IPS DF 6.9 (cell line): Measurements from ENCODE around the gene LRP1B.
"Not testable (repeated sequence)": the region's sequence is repeated elsewhere in the genome, so short reads cannot be mapped to it uniquely, and the experiment has no call there.

ENCODE experiments used
- DNase-seq: peaks from one replicate; pipeline ENCODE4 v3.0.0-alpha.2; 2013; ENCODE audit warnings: low read depth, low spot score
- H3K27ac ChIP-seq: one replicate; pipeline ENCODE4 v1.5.1; 2013; ENCODE audit warnings: low read length, control low read depth
- H3K27me3 ChIP-seq: 2 replicates; pipeline ENCODE4 v1.6.1; 2013; ENCODE audit warnings: mild to moderate bottlenecking, low read length; ENCODE audit not compliant: control insufficient read depth, insufficient read depth
- H3K36me3 ChIP-seq: 2 replicates; pipeline ENCODE4 v1.6.1; 2013; ENCODE audit warnings: low read length; ENCODE audit not compliant: control insufficient read depth, insufficient read depth
- H3K4me1 ChIP-seq: 2 replicates; pipeline ENCODE4 v1.6.1; 2013; ENCODE audit warnings: low read length; ENCODE audit not compliant: control insufficient read depth, insufficient read depth
- H3K4me3 ChIP-seq: 2 replicates; pipeline ENCODE4 v1.5.1; 2013; ENCODE audit warnings: mild to moderate bottlenecking, low read length
- H3K9me3 ChIP-seq: 2 replicates; pipeline ENCODE4 v1.6.1; 2013; ENCODE audit warnings: low read length, inconsistent platforms; ENCODE audit not compliant: control insufficient read depth, insufficient read depth
- WGBS: extraction: QIAGEN DNeasy Blood & Tissue Kit; methylation state at CpG from one replicate; pipeline ENCODE4 v1.1.7; 2013; ENCODE audit warnings: mixed read lengths, missing lambda C conversion rate; ENCODE audit not compliant: insufficient read length, insufficient coverage; 5-methylcytosine and 5-hydroxymethylcytosine counted together

LRP1B gene

DNA sequence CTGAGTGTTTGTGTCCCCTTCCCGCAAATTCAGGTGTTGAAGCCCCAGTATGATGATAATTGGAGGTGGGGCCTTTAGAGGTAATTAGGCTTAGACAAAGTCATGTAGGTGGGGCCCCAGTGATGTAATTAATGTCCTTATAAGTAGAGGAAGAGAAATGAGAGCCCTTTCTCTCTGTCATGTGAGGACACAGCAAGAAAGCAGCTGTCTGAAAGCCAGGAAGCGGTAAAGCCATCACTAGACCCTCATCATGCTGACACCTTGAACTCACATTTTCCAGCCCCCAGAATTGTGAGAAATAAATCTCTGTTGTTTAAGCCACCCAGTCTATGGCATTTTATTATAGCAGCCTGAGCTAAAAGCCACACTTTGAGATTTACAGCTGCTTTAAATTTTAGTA lies 1580.0 kb downstream of the LRP1B start:
- no peaks in the 10 kb centered on the region for H3K9me3 ChIP-seq
- no peak overlapping the region for H3K4me3 ChIP-seq
- H3K4me1 ChIP-seq, result no peaks in the 10 kb centered on the region
- no peaks in the 10 kb centered on the region for H3K36me3 ChIP-seq
- no peak overlapping the region for H3K27ac ChIP-seq
- WGBS, result no CpG with 5 or more reads among the region's 2 CpGs
- DNase-seq, result no peak
- no peaks in the 10 kb centered on the region for H3K27me3 ChIP-seq

- not testable (repeated sequence) for H3K27ac ChIP-seq, DNase-seq, H3K36me3 ChIP-seq, H3K9me3 ChIP-seq, H3K4me1 ChIP-seq, H3K4me3 ChIP-seq, H3K27me3 ChIP-seq
- no CpG with 5 or more reads among the region's 2 CpGs for WGBS
These were observed 1586.0 kb downstream of the LRP1B start for GRCh38 chr2:140544769-140545168.

DNA sequence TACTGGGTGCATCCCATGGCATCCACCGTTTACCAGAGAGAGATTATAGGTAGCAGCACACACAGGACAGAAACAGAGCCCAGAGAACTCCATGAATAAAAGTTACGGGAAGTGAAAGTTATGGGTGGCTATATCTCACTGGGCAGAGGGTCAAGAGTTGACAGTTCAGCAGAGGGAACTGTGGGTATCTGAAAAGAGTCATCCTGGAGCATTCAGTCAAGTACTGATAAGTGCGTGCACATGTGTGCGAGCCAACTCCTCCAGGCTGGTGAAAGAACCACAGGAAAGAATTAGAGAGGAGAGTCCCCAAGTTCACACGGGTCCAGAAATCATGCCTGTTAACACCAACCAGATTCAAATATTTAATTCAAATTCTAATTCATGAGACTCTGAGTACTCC lies 1588.2 kb downstream of the LRP1B start:
- DNase-seq, result no peak

GRCh38 chr2:140539242-140539875 lies 1591.5 kb downstream of the LRP1B start:
- Histone ChIP-seq H3K4me1 (no peaks in the 10 kb centered on the region), H3K27me3 (no peaks in the 10 kb centered on the region), H3K9me3 (no peaks in the 10 kb centered on the region), H3K27ac (no peak overlapping the region), H3K4me3 (no peak overlapping the region), H3K36me3 (no peaks in the 10 kb centered on the region)
- no CpG with 5 or more reads among the region's 7 CpGs for WGBS
- DNase-seq, result no peak

More for the DNA sequence above, 1588.2 kb downstream of the LRP1B start:
- H3K4me1 ChIP-seq, result no peaks in the 10 kb centered on the region
- no peaks in the 10 kb centered on the region for H3K36me3 ChIP-seq
- no CpG with 5 or more reads among the region's 5 CpGs for WGBS
- H3K27ac ChIP-seq, result no peak overlapping the region
- no peak overlapping the region for H3K4me3 ChIP-seq
- no peaks in the 10 kb centered on the region for H3K9me3 ChIP-seq
- H3K27me3 ChIP-seq, result no peaks in the 10 kb centered on the region

- no peak overlapping the region for H3K4me3 ChIP-seq
- no peak for DNase-seq
- no peaks in the 10 kb centered on the region for H3K27me3 ChIP-seq
- H3K4me1 ChIP-seq, result no peaks in the 10 kb centered on the region
- no peaks in the 10 kb centered on the region for H3K36me3 ChIP-seq
- WGBS, result no CpG with 5 or more reads among the region's 2 CpGs
- H3K27ac ChIP-seq, result no peak overlapping the region
- no peaks in the 10 kb centered on the region for H3K9me3 ChIP-seq
These were observed 1601.1 kb downstream of the LRP1B start for GRCh38 chr2:140529706-140530105.

DNA sequence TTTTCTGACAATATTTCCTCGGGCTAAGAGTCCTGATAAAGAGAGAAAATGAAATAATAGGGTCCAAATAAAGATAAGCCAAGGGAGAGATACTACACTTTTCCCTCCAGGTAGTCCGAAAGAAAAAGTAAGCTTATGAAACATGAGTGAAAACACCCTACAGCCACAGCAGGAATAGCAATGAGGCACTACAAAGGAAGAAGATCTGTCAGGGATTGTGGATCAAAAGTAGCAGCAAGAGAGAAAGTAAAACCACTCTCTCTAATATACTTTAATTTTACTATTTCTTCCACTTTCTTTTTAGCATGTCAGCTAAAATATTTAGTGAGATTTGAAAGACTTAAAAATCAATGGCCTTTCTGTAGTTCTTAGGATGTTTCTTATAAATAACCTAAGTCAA lies 1601.8 kb downstream of the LRP1B start:
- Histone ChIP-seq H3K36me3 (no peaks in the 10 kb centered on the region), H3K4me1 (no peaks in the 10 kb centered on the region), H3K4me3 (no peak overlapping the region), H3K27me3 (no peaks in the 10 kb centered on the region), H3K9me3 (no peaks in the 10 kb centered on the region), H3K27ac (no peak overlapping the region)
- no CpG with 5 or more reads among the region's 2 CpGs for WGBS
- no peak for DNase-seq

- no peaks in the 10 kb centered on the region for H3K4me1 ChIP-seq
- no peak overlapping the region for H3K27ac ChIP-seq
- H3K27me3 ChIP-seq, result no peaks in the 10 kb centered on the region
- no peak for DNase-seq
- no peaks in the 10 kb centered on the region for H3K9me3 ChIP-seq
- H3K36me3 ChIP-seq, result no peaks in the 10 kb centered on the region
- no peak overlapping the region for H3K4me3 ChIP-seq
These were observed 1604.2 kb downstream of the LRP1B start for GRCh38 chr2:140526575-140526974.

DNA sequence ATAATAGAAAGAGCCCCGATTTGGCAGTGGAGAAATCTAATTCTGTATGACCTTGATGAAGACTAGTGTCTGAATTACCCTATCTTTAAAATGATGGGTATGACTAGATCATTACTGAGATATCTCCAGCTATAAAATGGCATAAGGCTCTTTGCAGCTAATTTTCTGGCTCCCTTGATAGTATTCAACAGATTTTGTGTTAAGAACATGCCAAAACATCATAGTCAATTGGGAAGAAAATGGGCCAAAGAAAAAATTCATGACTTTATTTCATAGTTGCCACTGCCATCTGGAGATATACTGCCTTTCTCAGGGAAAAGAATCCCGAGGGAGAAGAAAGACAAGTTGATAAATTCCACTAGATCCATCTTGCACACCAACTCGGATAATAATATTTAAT lies 1618.7 kb downstream of the LRP1B start:
- DNase-seq, result no peak
- Histone ChIP-seq H3K4me3 (no peak overlapping the region), H3K27me3 (no peaks in the 10 kb centered on the region), H3K36me3 (no peaks in the 10 kb centered on the region), H3K27ac (no peak overlapping the region), H3K4me1 (no peaks in the 10 kb centered on the region), H3K9me3 (no peaks in the 10 kb centered on the region)
- no CpG with 5 or more reads among the region's 3 CpGs for WGBS

- DNase-seq, result no peak
- Histone ChIP-seq H3K27me3 (no peaks in the 10 kb centered on the region), H3K4me3 (no peak overlapping the region), H3K27ac (no peak overlapping the region), H3K36me3 (no peaks in the 10 kb centered on the region), H3K9me3 (no peaks in the 10 kb centered on the region), H3K4me1 (no peaks in the 10 kb centered on the region)
- WGBS, result no CpG with 5 or more reads among the region's 6 CpGs
These were observed 1621.1 kb downstream of the LRP1B start for GRCh38 chr2:140509765-140510164.

DNA sequence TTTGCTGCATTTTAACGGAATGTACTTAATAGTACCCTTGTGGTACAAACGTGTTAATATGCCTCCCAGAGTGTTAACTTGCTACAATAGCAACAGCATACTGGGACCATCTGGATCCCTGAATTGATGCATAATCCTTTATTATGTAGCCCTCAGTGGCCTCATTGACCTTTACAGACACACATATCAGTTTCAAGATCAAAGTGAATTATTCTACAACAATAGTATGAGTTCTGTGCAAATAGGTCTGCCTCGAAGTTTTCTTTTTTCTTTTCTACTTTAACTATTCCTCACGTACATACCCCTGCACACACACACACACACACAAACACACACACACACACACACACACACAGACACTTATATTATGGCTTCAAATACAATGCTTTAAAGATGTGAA lies 1622.1 kb downstream of the LRP1B start:
- Histone ChIP-seq H3K27me3 (no peaks in the 10 kb centered on the region), H3K4me3 (no peak overlapping the region), H3K36me3 (no peaks in the 10 kb centered on the region), H3K27ac (no peak overlapping the region), H3K9me3 (no peaks in the 10 kb centered on the region), H3K4me1 (no peaks in the 10 kb centered on the region)
- no peak for DNase-seq
- WGBS, result no CpG with 5 or more reads among the region's 4 CpGs

DNA sequence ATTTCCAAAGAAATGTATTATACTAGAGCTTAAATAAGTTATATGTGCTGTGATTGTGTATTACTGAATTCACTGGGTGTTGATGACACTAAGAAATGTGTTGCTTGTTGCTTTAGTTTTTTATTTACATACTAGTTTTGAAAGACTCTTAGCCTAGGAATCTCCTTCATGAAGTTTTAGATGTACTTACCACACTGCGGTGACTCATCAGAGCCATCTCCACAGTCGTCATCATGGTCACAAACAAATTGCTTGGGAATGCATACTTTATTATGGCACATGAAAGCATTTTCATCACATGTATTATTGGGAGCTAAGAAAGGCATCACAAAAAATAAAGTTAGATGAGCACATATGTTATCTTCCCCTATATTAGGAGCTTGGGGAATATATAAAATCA lies 1624.2 kb downstream of the LRP1B start:
- H3K27ac ChIP-seq, result no peak overlapping the region
- no peak for DNase-seq
- WGBS, result no CpG with 5 or more reads among the region's 2 CpGs

More for the DNA sequence above, 1624.2 kb downstream of the LRP1B start:
- no peaks in the 10 kb centered on the region for H3K27me3 ChIP-seq
- H3K4me3 ChIP-seq, result no peak overlapping the region
- no peaks in the 10 kb centered on the region for H3K9me3 ChIP-seq
- no peaks in the 10 kb centered on the region for H3K36me3 ChIP-seq
- no peaks in the 10 kb centered on the region for H3K4me1 ChIP-seq
